Testis (tissue), 2 donors: Measurements from ENCODE around the gene CCT8L2.
"Not testable (repeated sequence)": the region's sequence is repeated elsewhere in the genome, so short reads cannot be mapped to it uniquely, and the experiment has no call there.

ENCODE experiments used
- CTCF ChIP-seq, 3 experiments: fragments of 450-650 bp in 2 of 3; fragments of 200-600 bp in 1 of 3; sonication (generic) in 1 of 3; IDR thresholded peaks; one replicate each; pipeline ENCODE4 v1.5.1; 2016 to 2019; ENCODE audit warnings: antibody characterized with exemption in 3 of 3, mild to moderate bottlenecking in 2 of 3, moderate library complexity in 1 of 3
- POLR2A ChIP-seq: fragments of 450-650 bp; IDR thresholded peaks from one replicate; pipeline ENCODE4 v1.6.1; 2017; ENCODE audit warnings: antibody characterized with exemption, mild to moderate bottlenecking, moderate library complexity

- TF ChIP-seq CTCF (IDR thresholded peaks at IDR 0.05); POLR2A: not testable (repeated sequence)
Measured at GRCh38 chr22:16602728-16603447, 10.3 kb upstream of the CCT8L2 start.
